Measurements from ENCODE around the gene PATE3.

PATE3 gene

GRCh38 chr11:125787827-125788226, at the start of gene PATE3:
TSS of gene PATE3 (plus strand) at chr11:125788127. CDS start at chr11:125788152, 25 bp downstream.
- no peak for DNase-seq

GRCh38 chr11:125740617-125741016, 47.3 kb upstream of the PATE3 start:
- DNase-seq = no peak

GRCh38 chr11:125743681-125744080, 44.2 kb upstream of the PATE3 start:
- DNase-seq = no peak

- DNase-seq = no peak
Measured at GRCh38 chr11:125745979-125746378, 41.9 kb upstream of the PATE3 start, which contains the start of gene PATE1. TSS of gene PATE1 (plus strand) at chr11:125746279. CDS start at chr11:125746305, 26 bp downstream.

GRCh38 chr11:125750629-125751028, 37.3 kb upstream of the PATE3 start:
- DNase-seq = no peak

- no peak for DNase-seq
Measured at GRCh38 chr11:125756050-125756449, 31.9 kb upstream of the PATE3 start.

GRCh38 chr11:125762445-125762844, 25.5 kb upstream of the PATE3 start:
- DNase-seq = no peak

GRCh38 chr11:125763483-125763882, 24.4 kb upstream of the PATE3 start:
- no peak for DNase-seq

- DNase-seq = no peak
Measured at GRCh38 chr11:125766251-125766650, 21.7 kb upstream of the PATE3 start.

GRCh38 chr11:125768336-125769046, 19.4 kb upstream of the PATE3 start:
- no peak for DNase-seq

GRCh38 chr11:125770583-125770982, 17.3 kb upstream of the PATE3 start:
- no peak for DNase-seq

- DNase-seq = no peak
Measured at GRCh38 chr11:125772834-125773505, 15.0 kb upstream of the PATE3 start.

GRCh38 chr11:125773516-125773915, 14.4 kb upstream of the PATE3 start:
- no peak for DNase-seq

GRCh38 chr11:125777309-125777708, 10.6 kb upstream of the PATE3 start:
- peak in 1 of 2 experiments; percentile 18 for DNase-seq

- no peak for DNase-seq
Measured at GRCh38 chr11:125778728-125779127, 9.2 kb upstream of the PATE3 start, which contains the start of gene PATE2. TSS of gene PATE2 (minus strand) at chr11:125778828. CDS start at chr11:125778773, 55 bp downstream.

GRCh38 chr11:125784678-125785077, 3.2 kb upstream of the PATE3 start:
- no peak for DNase-seq

GRCh38 chr11:125790825-125791224, 2.9 kb downstream of the PATE3 start:
- no peak for DNase-seq

GRCh38 chr11:125797641-125798040, 9.7 kb downstream of the PATE3 start:
- DNase-seq = no peak

- no peak for DNase-seq
Measured at GRCh38 chr11:125799808-125800207, 11.9 kb downstream of the PATE3 start.

GRCh38 chr11:125802387-125802786, 14.5 kb downstream of the PATE3 start:
- DNase-seq = no peak

GRCh38 chr11:125807909-125808308, 20.0 kb downstream of the PATE3 start:
- DNase-seq = no peak

- DNase-seq = no peak
Measured at GRCh38 chr11:125833016-125833415, 45.1 kb downstream of the PATE3 start, which contains the start of gene PATE4. TSS of gene PATE4 (plus strand) at chr11:125833316. CDS start at chr11:125833360, 44 bp downstream.

GRCh38 chr11:125835748-125836147, 47.8 kb downstream of the PATE3 start:
- no peak for DNase-seq

Measured in SHP77 (cell line).